Activated T-helper 1 cell treated with anti-CD3 and anti-CD28 coated beads, Interleukin-12 subunit alpha, Interleukin-12 subunit beta, Interleukin-2, Interleukin-4 antibody, amounts not matched to agents 30 ng/mL and 10 ng/mL and 1 ng/mL, durations not matched to agents 14 hours and 24 hours and 36 hours (primary cell): Measurements from ENCODE around the gene TEKT2. TPM values are rescaled to one million over a fixed set of nuclear protein-coding genes. Genes with fewer than 3 reads are reported as not detected.

Source experiments
- DNase-seq: peaks from one replicate; pipeline ENCODE4 v3.0.0; 2021; ENCODE audit warnings: low spot score
- H3K27ac Mint-ChIP-seq: one replicate; pipeline ENCODE4 v1.8.0; 2021; ENCODE audit warnings: mild to moderate bottlenecking, mixed read lengths
- H3K27me3 Mint-ChIP-seq: one replicate; pipeline ENCODE4 v1.8.0; 2022; ENCODE audit warnings: mild to moderate bottlenecking, moderate library complexity, mixed read lengths; ENCODE audit not compliant: insufficient read depth
- H3K36me3 Mint-ChIP-seq: one replicate; pipeline ENCODE4 v1.8.0; 2021; ENCODE audit warnings: low read depth, mixed read lengths
- H3K4me1 Mint-ChIP-seq: one replicate; pipeline ENCODE4 v1.8.0; 2021; ENCODE audit warnings: low read depth, mixed read lengths
- H3K4me3 Mint-ChIP-seq: one replicate; pipeline ENCODE4 v1.8.0; 2021; ENCODE audit warnings: mild to moderate bottlenecking, moderate library complexity, mixed read lengths
- H3K9me3 Mint-ChIP-seq: one replicate; pipeline ENCODE4 v1.8.0; 2021; ENCODE audit warnings: mixed read lengths
- intact Hi-C: fragments of 100-400 bp; cut with micrococcal nuclease; formaldehyde crosslinking; loops from one replicate; pipeline ENCODE4 v1.15.1; 2024
- total RNA-seq: library from RNA; stranded (reverse); gene quantifications from 2 replicates; pipeline ENCODE4 v1.2.3, GENCODE V29; 2022

TEKT2 gene
- total RNA-seq, 1 donor from 2014 or later, result 0.16 TPM

DNA sequence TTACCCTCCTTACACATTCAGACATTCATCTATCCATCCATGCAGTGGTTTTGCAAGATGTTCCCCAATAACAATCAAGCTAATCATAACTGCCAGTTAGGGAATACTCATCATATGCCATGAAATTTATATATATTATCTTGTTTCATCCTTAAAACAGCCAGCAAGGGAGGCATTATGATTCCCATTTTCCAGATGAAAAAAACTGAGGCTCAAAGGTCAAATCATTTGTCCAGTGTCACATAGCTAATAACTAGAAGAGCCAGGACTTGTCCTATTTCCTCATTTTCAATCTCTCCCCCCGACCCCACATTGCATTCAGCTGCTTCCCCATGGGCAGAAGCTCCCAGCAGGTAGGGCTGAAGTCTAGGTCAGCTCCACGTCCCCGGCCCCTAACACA lies 48.1 kb downstream of the TEKT2 start:
- Mint-ChIP-seq H3K9me3 (no peaks in the 10 kb centered on the region), H3K27me3 (peaks cover 3% of the 10 kb centered on the region), H3K4me1 (no peaks in the 10 kb centered on the region), H3K4me3 (no peak overlapping the region), H3K36me3 (no peaks in the 10 kb centered on the region), H3K27ac (no peak overlapping the region)
- intact Hi-C loops, result no loop called here
- no peak for DNase-seq

DNA sequence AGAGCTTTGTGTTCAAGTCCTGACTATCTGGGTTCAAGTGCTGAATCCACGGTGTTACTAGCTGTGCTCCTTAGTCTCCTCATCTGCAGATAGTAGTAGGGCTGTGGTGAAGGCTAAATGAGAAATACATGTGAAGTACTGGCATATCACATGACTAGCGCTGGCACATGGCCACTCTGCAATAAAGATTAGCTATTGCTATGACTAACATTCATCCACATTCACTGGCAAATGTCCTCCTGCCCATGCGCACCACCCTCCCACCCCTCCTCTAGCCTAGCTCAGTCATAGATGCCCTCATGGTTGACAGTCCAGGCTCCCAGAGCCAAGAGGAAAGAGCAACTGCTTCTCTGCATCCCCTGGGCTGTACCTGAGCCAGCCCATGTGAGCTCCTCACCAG lies 49.6 kb downstream of the TEKT2 start:
- no peaks in the 10 kb centered on the region for H3K4me1 Mint-ChIP-seq
- H3K27me3 Mint-ChIP-seq, result peaks cover 3% of the 10 kb centered on the region
- no peak for DNase-seq
- H3K27ac Mint-ChIP-seq, result no peak overlapping the region
- no peaks in the 10 kb centered on the region for H3K9me3 Mint-ChIP-seq
- intact Hi-C loops, result no loop called here
- no peak overlapping the region for H3K4me3 Mint-ChIP-seq
- peaks cover 5% of the 10 kb centered on the region for H3K36me3 Mint-ChIP-seq

DNA sequence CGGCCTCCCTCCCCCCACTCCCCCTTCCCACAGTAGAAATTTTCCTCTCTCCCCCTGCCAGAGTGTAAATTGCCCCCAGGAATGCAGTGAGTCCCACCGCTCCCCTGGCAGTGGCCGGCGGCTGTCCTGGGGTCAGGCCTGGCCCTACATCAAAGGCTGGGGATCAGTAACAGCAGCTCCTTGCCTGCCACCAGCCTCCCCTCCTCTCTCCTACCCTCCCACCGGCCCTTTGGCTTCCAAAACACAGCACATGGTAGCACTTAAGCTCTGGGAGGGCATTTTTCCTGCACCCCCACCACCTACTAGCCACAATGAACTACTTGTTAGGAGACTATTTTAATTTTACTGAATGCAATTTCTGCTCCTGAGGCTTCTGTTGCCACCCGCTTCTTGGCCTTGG lies 50.1 kb downstream of the TEKT2 start:
- Mint-ChIP-seq H3K9me3 (no peaks in the 10 kb centered on the region), H3K27me3 (peaks cover 3% of the 10 kb centered on the region), H3K27ac (no peak overlapping the region), H3K4me3 (no peak overlapping the region), H3K36me3 (peaks cover 5% of the 10 kb centered on the region), H3K4me1 (no peaks in the 10 kb centered on the region)
- intact Hi-C loops, result loop anchor here (1.0 kb wide), 1 partner anchor 35 kb away; no protein-coding TSS in a partner anchor
- DNase-seq, result no peak

DNA sequence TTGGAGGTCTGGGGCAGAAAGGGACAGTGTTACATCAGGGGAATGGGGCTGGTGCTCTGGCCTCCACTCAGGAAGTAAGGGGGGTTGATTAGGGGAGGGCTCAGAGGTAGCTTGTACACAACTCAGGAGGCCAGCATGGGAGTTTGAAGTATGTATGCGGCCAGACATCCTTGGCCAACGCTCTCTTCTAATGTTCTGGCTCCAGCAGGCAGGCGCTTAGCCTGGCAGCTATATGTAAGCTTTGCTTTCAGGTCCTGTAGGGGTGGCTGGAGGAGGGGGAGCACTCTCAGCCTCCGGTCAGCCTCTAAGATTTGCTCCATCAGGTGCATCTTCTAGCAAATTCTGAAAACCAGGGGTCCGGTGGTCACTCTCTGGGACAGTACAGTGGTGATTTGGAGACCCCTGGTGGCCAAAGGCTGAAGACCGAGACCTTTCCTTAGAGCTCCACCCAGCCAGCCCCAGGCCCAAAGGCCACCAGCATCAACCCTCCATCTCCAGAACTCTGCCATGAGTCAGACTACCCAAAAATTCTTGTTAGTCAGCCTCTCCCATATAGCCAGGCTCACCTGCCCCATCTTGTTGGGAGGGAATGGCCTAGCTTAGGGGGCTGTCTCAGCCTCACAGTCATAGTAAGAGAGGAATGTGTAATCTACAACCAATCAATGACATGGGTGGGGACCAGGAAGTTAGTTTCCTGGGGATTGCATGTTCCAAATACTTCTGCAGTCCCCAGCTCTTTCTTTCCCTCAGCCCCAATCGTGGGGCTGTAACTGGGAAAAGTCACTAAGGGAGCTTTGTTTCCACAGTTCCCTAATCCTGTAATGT lies 50.8 kb downstream of the TEKT2 start:
- intact Hi-C loops, result loop anchor here (1.0 kb wide), 1 partner anchor 35 kb away; no protein-coding TSS in a partner anchor
- H3K27me3 Mint-ChIP-seq, result no peaks in the 10 kb centered on the region
- peaks cover 9% of the 10 kb centered on the region for H3K36me3 Mint-ChIP-seq
- H3K4me3 Mint-ChIP-seq, result no peak overlapping the region
- no peak for DNase-seq
- no peak overlapping the region for H3K27ac Mint-ChIP-seq
- no peaks in the 10 kb centered on the region for H3K9me3 Mint-ChIP-seq
- H3K4me1 Mint-ChIP-seq, result no peaks in the 10 kb centered on the region

GRCh38 chr1:36135330-36135667 lies 51.4 kb downstream of the TEKT2 start:
- peaks cover 5% of the 10 kb centered on the region for H3K4me1 Mint-ChIP-seq
- intact Hi-C loops, result no loop called here
- no peak overlapping the region for H3K27ac Mint-ChIP-seq
- H3K27me3 Mint-ChIP-seq, result no peaks in the 10 kb centered on the region
- H3K36me3 Mint-ChIP-seq, result peaks cover 12% of the 10 kb centered on the region
- H3K9me3 Mint-ChIP-seq, result no peaks in the 10 kb centered on the region
- no peak overlapping the region for H3K4me3 Mint-ChIP-seq
- DNase-seq, result no peak

DNA sequence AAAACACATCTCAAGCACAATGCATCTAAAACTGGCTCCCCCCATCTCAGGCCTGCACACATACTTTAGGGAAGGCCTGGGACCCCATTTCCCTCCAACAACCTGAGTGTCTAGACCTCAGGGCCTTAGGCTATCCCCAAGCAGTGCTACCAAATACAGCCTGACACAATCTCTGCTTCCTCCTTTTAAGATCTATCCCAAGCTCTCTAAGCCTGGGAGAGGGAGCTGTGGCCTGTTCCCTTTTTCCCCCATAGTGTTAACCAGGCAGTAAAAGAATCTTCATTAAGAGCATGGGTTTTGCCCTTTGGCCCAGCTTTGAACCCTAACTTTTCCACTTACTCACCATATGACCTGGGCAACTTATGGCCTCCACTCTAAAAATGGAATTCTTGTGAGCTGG lies 51.9 kb downstream of the TEKT2 start:
- H3K27ac Mint-ChIP-seq, result no peak overlapping the region
- H3K9me3 Mint-ChIP-seq, result no peaks in the 10 kb centered on the region
- H3K4me3 Mint-ChIP-seq, result no peak overlapping the region
- DNase-seq, result no peak
- H3K4me1 Mint-ChIP-seq, result peaks cover 10% of the 10 kb centered on the region
- peaks cover 12% of the 10 kb centered on the region for H3K36me3 Mint-ChIP-seq
- H3K27me3 Mint-ChIP-seq, result no peaks in the 10 kb centered on the region
- intact Hi-C loops, result no loop called here

GRCh38 chr1:36136535-36136934 lies 52.6 kb downstream of the TEKT2 start:
- Mint-ChIP-seq H3K9me3 (no peaks in the 10 kb centered on the region), H3K4me3 (no peak overlapping the region), H3K4me1 (peaks cover 16% of the 10 kb centered on the region), H3K36me3 (peaks cover 12% of the 10 kb centered on the region), H3K27me3 (no peaks in the 10 kb centered on the region), H3K27ac (no peak overlapping the region)
- intact Hi-C loops, result no loop called here
- no peak for DNase-seq

- H3K9me3 Mint-ChIP-seq, result no peaks in the 10 kb centered on the region
- DNase-seq, result no peak
- peaks cover 14% of the 10 kb centered on the region for H3K36me3 Mint-ChIP-seq
- intact Hi-C loops, result no loop called here
- H3K27me3 Mint-ChIP-seq, result no peaks in the 10 kb centered on the region
- no peak overlapping the region for H3K4me3 Mint-ChIP-seq
- no peak overlapping the region for H3K27ac Mint-ChIP-seq
- H3K4me1 Mint-ChIP-seq, result peaks cover 21% of the 10 kb centered on the region
These were observed 53.3 kb downstream of the TEKT2 start for GRCh38 chr1:36137226-36137625.

DNA sequence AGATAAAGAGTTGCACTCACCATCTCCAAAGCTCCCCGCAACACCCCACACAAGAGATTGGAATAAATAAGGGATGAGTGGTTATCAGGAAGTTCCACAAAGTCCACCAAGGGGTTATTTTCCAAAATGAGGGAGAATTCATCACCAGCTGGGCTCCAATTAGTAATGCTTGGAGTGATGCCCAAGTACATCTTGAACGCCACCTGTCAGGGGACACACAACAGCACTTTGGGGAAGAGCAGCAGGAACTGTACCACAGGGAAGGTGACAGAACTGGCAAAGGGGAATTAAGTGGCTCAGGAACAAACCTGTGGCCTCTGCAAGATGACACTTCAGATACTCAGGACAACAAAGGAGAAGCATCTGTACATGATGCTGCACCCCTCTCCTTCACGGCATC lies 53.9 kb downstream of the TEKT2 start:
- intact Hi-C loops, result no loop called here
- Mint-ChIP-seq H3K4me3 (no peak overlapping the region), H3K27ac (no peak overlapping the region), H3K4me1 (peaks cover 24% of the 10 kb centered on the region), H3K9me3 (no peaks in the 10 kb centered on the region), H3K27me3 (no peaks in the 10 kb centered on the region), H3K36me3 (peaks cover 14% of the 10 kb centered on the region)
- DNase-seq, result no peak

Other genes with a start within 250 kb of the TEKT2 start
- 39.0 and 39.5 TPM in 2 replicates for gene AGO1, start 200.9 kb upstream of the TEKT2 start, total RNA-seq
- gene AGO3, start 153.0 kb upstream of the TEKT2 start, total RNA-seq, result 26.1 and 33.6 TPM in 2 replicates
- 32.6 and 33.6 TPM in 2 replicates for gene ADPRS, start 4.8 kb downstream of the TEKT2 start, total RNA-seq
- 0.08 TPM in 1 of 2 replicates, not detected in the other for gene COL8A2, start 41.1 kb downstream of the TEKT2 start, total RNA-seq
- 74.2 and 74.4 TPM in 2 replicates for gene TRAPPC3, start 65.4 kb downstream of the TEKT2 start, total RNA-seq
- gene MAP7D1, start 72.1 kb downstream of the TEKT2 start, total RNA-seq, result 167 and 169 TPM in 2 replicates
- 147 and 154 TPM in 2 replicates for gene THRAP3, start 140.3 kb downstream of the TEKT2 start, total RNA-seq
- 7.5 and 8.3 TPM in 2 replicates for gene SH3D21, start 222.3 kb downstream of the TEKT2 start, total RNA-seq
- 10.6 and 10.9 TPM in 2 replicates for gene EVA1B, start 239.6 kb downstream of the TEKT2 start, total RNA-seq